ENCODE measurements around the gene OSBPL5.

The OSBPL5 gene

GRCh38 chr11:3202759-3203158 lies 37.6 kb upstream of the OSBPL5 start:
- H3K27me3 ChIP-seq (ENCODE audit: control insufficient read depth in 1 of 2, insufficient read depth in 1 of 2, low read length in 2 of 2) = peaks cover 76 to 93% of the 10 kb centered on the region in 2 experiments
- no peak overlapping the region for H3K27ac ChIP-seq (ENCODE audit: low read length, poor library complexity, severe bottlenecking)
- H2BK15ac ChIP-seq (ENCODE audit: low read depth, poor library complexity, severe bottlenecking) = no peak overlapping the region
- H2BK12ac ChIP-seq (ENCODE audit: low read length in 2 of 2) = no peak overlapping the region
- no peak overlapping the region for H3K9ac ChIP-seq (ENCODE audit: low read length)
- H3K14ac ChIP-seq (ENCODE audit: low read length in 2 of 2) = no peak overlapping the region
- no peak overlapping the region for H3K4ac ChIP-seq (ENCODE audit: low read depth in 1 of 2, low read length in 2 of 2)
- no peaks in the 10 kb centered on the region for H3K9me3 ChIP-seq (ENCODE audit: control insufficient read depth, low read length)
- H2BK120ac ChIP-seq (ENCODE audit: low read depth, low read length) = no peak overlapping the region
- H4K8ac ChIP-seq (ENCODE audit: low read length) = no peak overlapping the region
- H3K79me1 ChIP-seq (replicated peaks; ENCODE audit: low read length, poor library complexity, severe bottlenecking) = no peaks in the 10 kb centered on the region
- peaks cover 9% of the 10 kb centered on the region for H3K4me1 ChIP-seq (ENCODE audit: control insufficient read depth, insufficient read depth, low read depth, low read length)
- H3K36me3 ChIP-seq (ENCODE audit: control insufficient read depth in 1 of 2, insufficient read depth in 2 of 2, low read depth in 1 of 2, low read length in 2 of 2) = no peaks in the 10 kb centered on the region
- no peak overlapping the region for H2BK5ac ChIP-seq (ENCODE audit: low read depth, low read length, poor library complexity, severe bottlenecking)
- H2AFZ ChIP-seq (ENCODE audit: low read depth, low read length) = no peak overlapping the region
- DNase-seq = no peak
- H3K4me2 ChIP-seq (ENCODE audit: low read length, poor library complexity, severe bottlenecking) = no peak overlapping the region
- H2AK5ac ChIP-seq (ENCODE audit: low read length, severe bottlenecking) = no peak overlapping the region
- H3K23ac ChIP-seq (ENCODE audit: low read length in 2 of 2) = no peak overlapping the region
- H3K4me3 ChIP-seq (ENCODE audit: insufficient read depth in 1 of 2, low read depth in 1 of 2, low read length in 2 of 2) = no peak overlapping the region
- no peak overlapping the region for H3K18ac ChIP-seq (ENCODE audit: low read depth in 1 of 2, low read length in 2 of 2)
- no peak overlapping the region for H4K91ac ChIP-seq (ENCODE audit: low read length)
- WGBS = 30% methylated on average over 17 of the region's 17 CpGs

- Histone ChIP-seq H3K14ac (ENCODE audit: low read length in 2 of 2) (no peak overlapping the region), H2AFZ (ENCODE audit: low read depth, low read length) (no peak overlapping the region), H2BK15ac (ENCODE audit: low read depth, poor library complexity, severe bottlenecking) (no peak overlapping the region), H4K91ac (ENCODE audit: low read length) (no peak overlapping the region), H2BK12ac (ENCODE audit: low read length in 2 of 2) (no peak overlapping the region), H3K4ac (ENCODE audit: low read depth in 1 of 2, low read length in 2 of 2) (no peak overlapping the region), H4K8ac (ENCODE audit: low read length) (no peak overlapping the region), H2AK5ac (ENCODE audit: low read length, severe bottlenecking) (no peak overlapping the region), H2BK120ac (ENCODE audit: low read depth, low read length) (no peak overlapping the region), H3K27me3 (ENCODE audit: control insufficient read depth in 1 of 2, insufficient read depth in 1 of 2, low read length in 2 of 2) (peaks cover 75 to 93% of the 10 kb centered on the region in 2 experiments), H3K18ac (ENCODE audit: low read depth in 1 of 2, low read length in 2 of 2) (no peak overlapping the region), H3K27ac (ENCODE audit: low read length, poor library complexity, severe bottlenecking) (no peak overlapping the region), H3K23ac (ENCODE audit: low read length in 2 of 2) (no peak overlapping the region), H3K4me3 (ENCODE audit: insufficient read depth in 1 of 2, low read depth in 1 of 2, low read length in 2 of 2) (no peak overlapping the region), H3K4me1 (ENCODE audit: control insufficient read depth, insufficient read depth, low read depth, low read length) (peaks cover 9% of the 10 kb centered on the region), H3K9ac (ENCODE audit: low read length) (no peak overlapping the region), H2BK5ac (ENCODE audit: low read depth, low read length, poor library complexity, severe bottlenecking) (no peak overlapping the region), H3K36me3 (ENCODE audit: control insufficient read depth in 1 of 2, insufficient read depth in 2 of 2, low read depth in 1 of 2, low read length in 2 of 2) (no peaks in the 10 kb centered on the region), H3K4me2 (ENCODE audit: low read length, poor library complexity, severe bottlenecking) (no peak overlapping the region), H3K79me1 (replicated peaks; ENCODE audit: low read length, poor library complexity, severe bottlenecking) (no peaks in the 10 kb centered on the region), H3K9me3 (ENCODE audit: control insufficient read depth, low read length) (no peaks in the 10 kb centered on the region)
- DNase-seq = no peak
- WGBS = 74% methylated on average over 7 of the region's 7 CpGs
Observed at GRCh38 chr11:3202305-3202704, 37.2 kb upstream of the OSBPL5 start.

GRCh38 chr11:3201677-3202181 lies 36.6 kb upstream of the OSBPL5 start:
- Histone ChIP-seq H2AFZ (ENCODE audit: low read depth, low read length) (no peak overlapping the region), H2BK15ac (ENCODE audit: low read depth, poor library complexity, severe bottlenecking) (no peak overlapping the region), H3K9me3 (ENCODE audit: control insufficient read depth, low read length) (no peaks in the 10 kb centered on the region), H3K4me1 (ENCODE audit: control insufficient read depth, insufficient read depth, low read depth, low read length) (peaks cover 10% of the 10 kb centered on the region), H3K18ac (ENCODE audit: low read depth in 1 of 2, low read length in 2 of 2) (no peak overlapping the region), H3K36me3 (ENCODE audit: control insufficient read depth in 1 of 2, insufficient read depth in 2 of 2, low read depth in 1 of 2, low read length in 2 of 2) (no peaks in the 10 kb centered on the region), H3K27me3 (ENCODE audit: control insufficient read depth in 1 of 2, insufficient read depth in 1 of 2, low read length in 2 of 2) (peaks cover 73 to 92% of the 10 kb centered on the region in 2 experiments), H3K4ac (ENCODE audit: low read depth in 1 of 2, low read length in 2 of 2) (no peak overlapping the region), H4K8ac (ENCODE audit: low read length) (no peak overlapping the region), H2AK5ac (ENCODE audit: low read length, severe bottlenecking) (no peak overlapping the region), H3K4me2 (ENCODE audit: low read length, poor library complexity, severe bottlenecking) (no peak overlapping the region), H2BK5ac (ENCODE audit: low read depth, low read length, poor library complexity, severe bottlenecking) (no peak overlapping the region), H3K27ac (ENCODE audit: low read length, poor library complexity, severe bottlenecking) (no peak overlapping the region), H2BK120ac (ENCODE audit: low read depth, low read length) (no peak overlapping the region), H3K79me1 (replicated peaks; ENCODE audit: low read length, poor library complexity, severe bottlenecking) (no peaks in the 10 kb centered on the region), H3K14ac (ENCODE audit: low read length in 2 of 2) (no peak overlapping the region), H3K4me3 (ENCODE audit: insufficient read depth in 1 of 2, low read depth in 1 of 2, low read length in 2 of 2) (no peak overlapping the region), H3K23ac (ENCODE audit: low read length in 2 of 2) (no peak overlapping the region), H2BK12ac (ENCODE audit: low read length in 2 of 2) (no peak overlapping the region), H4K91ac (ENCODE audit: low read length) (no peak overlapping the region), H3K9ac (ENCODE audit: low read length) (no peak overlapping the region)
- WGBS = 84% methylated on average over 17 of the region's 17 CpGs
- DNase-seq = no peak

GRCh38 chr11:3201112-3201581 lies 36.0 kb upstream of the OSBPL5 start:
- H3K23ac ChIP-seq (ENCODE audit: low read length in 2 of 2) = no peak overlapping the region

More at GRCh38 chr11:3201112-3201581, 36.0 kb upstream of the OSBPL5 start:
- Histone ChIP-seq H2BK12ac (ENCODE audit: low read length in 2 of 2) (no peak overlapping the region), H3K4ac (ENCODE audit: low read depth in 1 of 2, low read length in 2 of 2) (no peak overlapping the region), H2AFZ (ENCODE audit: low read depth, low read length) (no peak overlapping the region), H3K14ac (ENCODE audit: low read length in 2 of 2) (no peak overlapping the region), H2AK5ac (ENCODE audit: low read length, severe bottlenecking) (no peak overlapping the region), H3K4me3 (ENCODE audit: insufficient read depth in 1 of 2, low read depth in 1 of 2, low read length in 2 of 2) (no peak overlapping the region), H3K9ac (ENCODE audit: low read length) (no peak overlapping the region), H3K4me1 (ENCODE audit: control insufficient read depth, insufficient read depth, low read depth, low read length) (peaks cover 10% of the 10 kb centered on the region), H3K79me1 (replicated peaks; ENCODE audit: low read length, poor library complexity, severe bottlenecking) (no peaks in the 10 kb centered on the region), H2BK5ac (ENCODE audit: low read depth, low read length, poor library complexity, severe bottlenecking) (no peak overlapping the region), H2BK120ac (ENCODE audit: low read depth, low read length) (no peak overlapping the region), H3K27me3 (ENCODE audit: control insufficient read depth in 1 of 2, insufficient read depth in 1 of 2, low read length in 2 of 2) (peaks cover 73 to 89% of the 10 kb centered on the region in 2 experiments), H4K8ac (ENCODE audit: low read length) (no peak overlapping the region), H2BK15ac (ENCODE audit: low read depth, poor library complexity, severe bottlenecking) (no peak overlapping the region), H3K18ac (ENCODE audit: low read depth in 1 of 2, low read length in 2 of 2) (no peak overlapping the region), H4K91ac (ENCODE audit: low read length) (no peak overlapping the region), H3K27ac (ENCODE audit: low read length, poor library complexity, severe bottlenecking) (no peak overlapping the region), H3K9me3 (ENCODE audit: control insufficient read depth, low read length) (no peaks in the 10 kb centered on the region), H3K4me2 (ENCODE audit: low read length, poor library complexity, severe bottlenecking) (no peak overlapping the region), H3K36me3 (ENCODE audit: control insufficient read depth in 1 of 2, insufficient read depth in 2 of 2, low read depth in 1 of 2, low read length in 2 of 2) (no peaks in the 10 kb centered on the region)
- DNase-seq = no peak
- 82% methylated on average over 15 of the region's 15 CpGs for WGBS

Measured in mesenchymal stem cell (in vitro differentiated cells and primary cell).